DMS79 treated with DMSO at 0.1 percent for 48 hours (cell line): ENCODE data around the gene MTCH1.

Experiments
- DNase-seq: peaks from one replicate; lab custom pipeline; 2025; lab: John Stamatoyannopoulos, UW

The MTCH1 gene

GRCh38 chr6:37017606-37018197 is 31.7 kb upstream of the MTCH1 start:
- peak; percentile 97 for DNase-seq

GRCh38 chr6:37016995-37017394 is 31.0 kb upstream of the MTCH1 start:
- no peak for DNase-seq

DNA sequence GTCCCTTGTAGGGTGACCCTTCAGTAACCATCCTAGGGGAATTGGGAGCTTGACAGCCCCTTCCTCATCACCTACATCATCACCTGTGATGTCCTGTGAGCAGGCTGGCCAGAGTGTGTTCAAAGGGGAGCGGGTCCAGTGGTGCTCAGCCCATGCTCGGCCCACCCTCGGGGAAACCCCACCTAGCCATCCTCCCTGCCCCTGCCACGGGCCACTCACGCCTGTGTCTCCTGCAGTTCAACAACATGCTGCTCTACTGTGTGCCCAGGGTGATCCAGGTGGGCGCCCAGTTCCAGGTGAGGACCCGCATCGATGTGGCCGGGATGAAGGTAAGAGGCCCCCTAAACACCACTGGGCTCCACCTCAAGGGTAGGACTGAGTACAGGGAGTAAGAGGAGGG is 29.5 kb upstream of the MTCH1 start:
- DNase-seq: no peak

GRCh38 chr6:37014667-37015066 is 28.7 kb upstream of the MTCH1 start:
- no peak for DNase-seq

GRCh38 chr6:37013516-37014491 is 27.8 kb upstream of the MTCH1 start:
- no peak for DNase-seq

DNA sequence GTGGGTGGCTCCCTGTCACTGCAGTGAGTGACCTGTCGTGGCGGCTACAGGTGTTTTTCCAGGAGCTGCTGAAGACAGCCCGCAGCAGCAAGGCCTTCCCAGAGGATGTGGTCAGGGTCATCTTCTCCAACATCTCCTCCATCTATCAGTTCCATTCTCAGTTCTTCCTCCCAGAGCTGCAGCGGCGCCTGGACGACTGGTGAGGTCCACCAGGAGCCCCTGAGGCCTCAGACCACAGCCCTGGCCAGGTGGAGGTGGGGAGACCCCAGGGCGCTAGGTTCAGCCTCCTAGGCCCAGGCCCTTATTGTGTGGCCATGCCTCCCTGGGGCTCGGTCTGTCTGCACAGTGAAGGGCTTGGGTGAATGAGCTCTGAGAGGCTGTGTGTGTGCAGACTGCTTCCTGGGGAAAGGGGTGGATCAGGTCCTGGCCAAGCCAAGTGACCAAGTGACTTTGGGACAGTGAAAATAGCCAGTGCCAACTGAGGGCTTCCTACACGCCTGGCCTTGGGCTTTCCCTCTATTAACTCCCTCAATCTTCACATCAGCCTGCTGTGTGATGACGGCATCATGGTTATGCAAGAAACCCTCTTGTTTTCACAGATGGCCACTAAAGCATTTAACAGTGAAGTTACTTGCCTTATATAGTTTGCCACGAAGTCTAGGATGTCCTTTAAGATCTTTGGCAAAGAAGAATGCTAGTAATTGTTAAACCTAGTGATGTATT is 25.8 kb upstream of the MTCH1 start:
- DNase-seq: no peak

GRCh38 chr6:37010402-37010892 is 24.5 kb upstream of the MTCH1 start:
- DNase-seq: no peak

DNA sequence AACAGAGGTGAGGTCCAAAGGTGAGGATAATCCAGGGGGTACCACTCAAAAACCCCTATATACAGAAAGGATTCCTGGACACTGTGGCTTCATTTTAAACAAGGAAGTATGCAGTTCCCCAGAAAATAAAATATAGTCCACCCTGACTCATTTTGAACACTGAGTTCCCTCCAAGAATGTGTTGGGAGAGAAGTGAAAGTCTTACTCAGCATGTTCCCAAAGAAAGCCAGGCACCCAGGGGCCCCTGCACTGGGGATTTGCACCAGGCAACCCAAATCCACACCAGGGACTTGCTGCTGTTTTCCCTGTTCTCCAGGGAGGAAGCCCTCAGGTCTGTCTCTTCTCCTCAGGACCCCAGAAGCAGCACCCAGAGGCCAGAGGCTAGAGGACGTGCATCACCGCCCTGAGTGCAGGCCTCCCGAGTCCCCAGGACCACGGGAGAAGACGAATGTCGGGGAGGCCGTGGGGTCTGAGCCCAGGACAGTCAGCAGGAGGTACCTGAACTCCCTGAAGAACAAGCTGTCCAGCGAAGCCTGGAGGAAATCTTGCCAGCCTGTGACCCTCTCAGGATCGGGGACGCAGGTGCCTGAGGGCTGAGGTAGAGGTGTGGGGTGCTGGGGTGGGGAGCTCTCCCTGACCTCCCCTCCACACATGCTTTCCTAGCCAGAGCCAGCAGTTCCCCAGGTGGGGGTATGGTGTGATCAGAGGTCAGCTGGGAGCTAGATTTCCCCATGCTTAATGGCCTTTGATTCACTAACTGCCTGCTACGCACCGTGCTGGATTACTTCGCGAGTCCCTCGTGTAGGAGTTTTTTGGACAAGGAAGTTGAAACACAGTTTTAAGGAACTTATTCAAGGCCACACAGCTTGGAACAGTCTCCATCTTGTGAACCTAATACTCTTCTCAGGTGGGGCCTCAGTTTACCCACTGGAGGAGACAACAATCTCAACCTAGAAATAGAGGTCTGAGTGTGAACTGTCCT is 22.8 kb upstream of the MTCH1 start:
- no peak for DNase-seq

GRCh38 chr6:37007340-37008043 is 21.5 kb upstream of the MTCH1 start:
- DNase-seq: no peak

GRCh38 chr6:37006793-37007339 is 20.9 kb upstream of the MTCH1 start:
- no peak for DNase-seq

DNA sequence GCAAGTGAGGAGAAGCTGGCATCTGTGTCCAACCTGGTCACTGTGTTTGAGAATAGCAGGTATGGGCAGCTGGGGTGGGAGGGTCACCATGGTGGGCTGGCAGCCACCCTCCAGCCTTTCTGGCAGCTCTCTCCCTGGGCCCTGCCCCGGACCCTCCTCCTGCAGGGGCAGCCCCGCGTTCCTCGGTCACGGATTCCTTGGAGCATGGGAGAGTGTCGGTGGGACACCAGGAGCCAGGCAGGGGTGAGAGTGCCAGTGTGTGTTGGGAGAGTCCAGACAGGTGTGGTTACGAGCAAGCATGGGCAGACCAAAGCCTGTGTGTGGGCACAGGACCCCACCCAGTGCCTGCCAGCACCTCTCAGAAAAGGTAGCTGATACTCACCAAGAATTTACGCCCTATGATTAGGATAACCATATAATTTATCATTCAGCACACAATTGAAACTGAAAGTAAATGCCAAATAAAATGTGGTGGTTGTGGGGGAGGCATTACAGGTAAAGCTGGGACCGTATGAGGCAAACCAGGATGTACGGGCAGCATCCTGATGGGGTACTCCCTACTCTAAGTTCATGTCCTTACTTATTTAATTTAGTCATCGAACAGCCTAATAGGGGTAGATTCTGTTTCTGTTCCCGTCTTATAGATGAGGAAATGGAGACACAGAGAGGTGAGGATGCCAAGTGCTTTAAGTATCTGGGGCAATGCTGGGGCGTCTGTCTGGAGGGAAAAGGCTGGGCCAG is 20.0 kb upstream of the MTCH1 start:
- peak; percentile 66 for DNase-seq

DNA sequence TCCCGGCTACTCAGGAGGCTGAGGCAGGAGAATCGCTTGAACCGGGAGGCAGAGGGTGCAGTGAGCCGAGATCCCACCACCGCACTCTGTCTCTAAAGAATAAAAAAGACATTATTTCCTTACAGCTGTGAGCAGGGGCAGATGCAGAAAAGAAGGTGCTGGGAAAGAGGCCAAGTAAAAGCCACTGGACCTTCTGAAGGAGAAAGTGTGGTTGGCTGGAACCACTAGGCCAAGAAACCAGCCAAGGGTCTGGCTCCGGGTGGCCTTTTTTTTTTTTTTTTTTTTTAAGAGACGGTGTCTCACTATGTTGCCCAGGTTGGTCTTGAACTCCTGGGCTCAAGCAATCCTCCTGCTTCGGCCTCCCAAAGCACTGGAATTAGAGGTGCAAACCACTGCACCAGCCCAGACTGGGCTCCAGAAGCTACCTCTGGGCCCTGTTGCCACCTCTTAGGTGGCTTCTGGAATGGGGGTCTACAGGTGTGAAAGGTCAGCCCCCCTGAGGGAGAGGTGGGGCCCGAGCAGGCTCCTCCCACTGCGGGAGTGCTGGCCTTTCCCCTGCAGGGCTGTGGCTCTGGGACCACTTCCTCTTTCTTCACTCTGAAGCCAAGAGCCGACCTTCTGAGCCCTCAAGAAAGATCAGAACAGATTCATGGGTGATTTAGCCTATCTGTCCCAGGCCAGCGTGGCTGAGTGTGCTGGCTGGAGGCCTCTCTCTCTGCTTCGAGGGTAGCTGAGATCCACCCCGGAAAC is 19.2 kb upstream of the MTCH1 start, which contains the start of gene FGD2:
Gene FGD2 (plus strand): TSS at position 595 of the 750 bp plus-strand sequence. CDS start 163 bp downstream, outside the sequence.
- DNase-seq: peak; percentile 31

- peak; percentile 79 for DNase-seq
These were observed 18.3 kb upstream of the MTCH1 start for GRCh38 chr6:37004044-37004980.

DNA sequence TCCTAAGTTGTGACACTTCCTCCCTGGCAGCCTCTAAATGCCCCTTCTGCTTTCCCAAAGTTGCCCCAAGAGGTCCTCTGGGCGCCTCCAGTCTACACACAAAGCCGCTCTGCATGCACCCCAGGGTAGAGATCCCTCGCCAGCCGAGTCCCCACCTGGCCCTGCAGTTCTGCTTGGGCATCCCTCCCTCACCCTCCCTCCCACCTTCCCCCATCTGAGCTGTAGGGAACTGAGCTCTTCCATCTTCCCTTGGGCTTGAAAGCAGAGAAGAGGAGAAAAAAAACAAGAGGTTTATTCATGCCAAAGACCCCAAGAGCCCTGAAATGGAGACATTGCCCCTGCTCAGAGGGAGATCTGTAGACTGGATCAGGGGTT is 13.7 kb upstream of the MTCH1 start:
- peak; percentile 90 for DNase-seq

DNA sequence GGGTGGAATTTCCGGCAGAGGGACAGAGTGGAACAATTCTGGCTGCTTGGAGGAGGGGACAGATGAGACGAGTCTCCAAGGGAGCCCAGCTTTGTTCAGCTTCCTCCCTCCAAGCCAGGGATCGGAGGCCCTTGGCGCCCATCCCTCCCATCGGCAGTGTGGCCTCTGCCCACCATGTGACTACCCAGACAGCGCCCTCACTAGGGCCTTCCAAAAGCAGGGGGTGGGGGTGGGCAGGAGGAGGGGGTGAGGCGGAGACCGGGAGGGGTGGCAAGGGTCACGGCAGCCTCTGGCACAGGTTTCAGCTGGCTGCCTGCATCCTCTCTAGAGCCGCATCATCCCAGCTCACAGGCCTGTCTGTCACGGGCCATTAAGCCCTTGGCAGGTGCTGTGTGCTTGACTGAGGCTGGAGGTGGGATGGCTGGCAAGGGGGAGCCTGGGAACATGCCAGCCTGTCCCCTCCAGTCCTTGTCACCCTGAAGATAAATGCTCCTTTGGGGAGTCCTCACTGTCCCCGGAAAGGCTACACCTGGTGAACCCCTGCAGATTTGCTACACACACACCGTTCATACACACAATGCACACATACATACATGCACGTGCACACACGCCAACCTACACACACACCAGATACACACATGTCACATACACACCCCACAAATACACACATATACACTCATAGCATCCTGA is 13.2 kb upstream of the MTCH1 start:
- DNase-seq: peak; percentile 91

DNA sequence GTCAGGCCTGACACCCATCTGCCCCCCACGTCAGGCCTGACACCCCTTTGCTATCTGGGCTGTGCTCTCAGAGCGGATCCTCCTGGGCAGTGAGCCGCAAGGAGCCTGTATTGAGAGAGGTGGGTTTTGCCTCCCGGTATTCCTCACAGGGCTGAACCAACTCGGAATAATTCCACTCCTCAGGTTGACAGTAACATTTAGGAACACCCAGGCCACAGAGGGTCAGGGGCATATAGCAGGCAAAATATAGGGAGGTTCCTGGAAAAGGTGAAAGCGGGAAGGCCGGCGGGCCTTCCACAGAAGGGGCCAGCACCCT is 12.7 kb upstream of the MTCH1 start:
- no peak for DNase-seq
